ENCODE measurements around the gene ATAT1.

The ATAT1 gene

DNA sequence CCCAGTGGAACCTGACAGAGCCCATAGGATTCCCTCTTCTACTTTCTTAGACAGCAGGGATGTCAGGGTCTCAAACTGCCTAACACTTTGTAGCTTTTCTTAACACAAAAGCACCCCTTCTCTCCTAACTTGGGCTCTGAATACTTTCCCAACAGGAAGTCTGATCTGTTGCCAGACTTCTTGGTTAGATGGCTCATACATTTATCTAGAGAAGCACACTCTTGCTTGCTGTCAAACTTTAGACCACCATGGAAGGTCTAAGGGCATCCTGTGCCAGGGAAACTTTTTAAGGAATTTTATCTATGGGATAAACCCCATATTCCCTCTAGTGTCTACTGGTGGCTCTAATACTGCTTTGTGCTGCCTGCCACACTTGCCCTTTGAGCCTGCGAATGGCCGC, 17.0 kb downstream of the ATAT1 start:
- Histone ChIP-seq H3K4me3 (ENCODE audit: low read depth, low read length) (no peak overlapping the region), H3K9me3 (no peaks in the 10 kb centered on the region), H3K27me3 (no peaks in the 10 kb centered on the region), H3K4me1 (no peaks in the 10 kb centered on the region; the same call in 1 of the 2 replicates), H3K36me3 (no peaks in the 10 kb centered on the region; the same call in 1 of the 2 replicates)
- no peak for TF ChIP-seq CTCF (IDR thresholded peaks at IDR 0.05; ENCODE audit: low read depth, low read length)
- no peak for DNase-seq

DNA sequence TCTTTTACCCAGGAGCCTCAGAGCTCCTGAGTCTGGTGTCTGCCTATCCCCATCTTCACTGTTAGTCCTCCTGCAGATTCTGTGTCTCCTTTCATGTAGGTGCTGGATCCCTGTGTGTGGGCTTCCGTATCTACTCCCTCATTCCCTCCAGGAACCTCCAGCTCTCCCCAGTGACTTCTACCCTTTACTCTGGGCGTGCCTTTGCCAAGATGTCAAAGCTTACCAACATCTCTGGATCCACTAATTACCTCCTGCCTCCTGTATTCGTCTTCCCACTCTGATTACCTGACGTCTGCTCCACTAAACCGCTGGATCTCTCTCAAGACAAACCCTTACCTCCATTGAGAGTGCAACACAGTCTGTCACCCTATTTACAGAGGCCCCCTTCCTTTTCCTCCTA, 18.1 kb downstream of the ATAT1 start:
- no peak overlapping the region for H3K4me3 ChIP-seq (ENCODE audit: low read depth, low read length)
- no peaks in the 10 kb centered on the region; the same call in 1 of the 2 replicates for H3K36me3 ChIP-seq
- H3K27me3 ChIP-seq = no peaks in the 10 kb centered on the region
- DNase-seq = no peak
- no peaks in the 10 kb centered on the region; the same call in 1 of the 2 replicates for H3K4me1 ChIP-seq
- H3K9me3 ChIP-seq = no peaks in the 10 kb centered on the region
- TF ChIP-seq CTCF (IDR thresholded peaks at IDR 0.05; ENCODE audit: low read depth, low read length) = no peak

- DNase-seq = no peak
- TF ChIP-seq CTCF (IDR thresholded peaks at IDR 0.05; ENCODE audit: low read depth, low read length) = no peak
- Histone ChIP-seq H3K4me1 (no peaks in the 10 kb centered on the region; the same call in 1 of the 2 replicates), H3K4me3 (ENCODE audit: low read depth, low read length) (no peak overlapping the region), H3K36me3 (peaks cover 2% of the 10 kb centered on the region), H3K9me3 (no peaks in the 10 kb centered on the region), H3K27me3 (no peaks in the 10 kb centered on the region)
Observed at GRCh38 chr6:30645989-30646388, 19.3 kb downstream of the ATAT1 start.

DNA sequence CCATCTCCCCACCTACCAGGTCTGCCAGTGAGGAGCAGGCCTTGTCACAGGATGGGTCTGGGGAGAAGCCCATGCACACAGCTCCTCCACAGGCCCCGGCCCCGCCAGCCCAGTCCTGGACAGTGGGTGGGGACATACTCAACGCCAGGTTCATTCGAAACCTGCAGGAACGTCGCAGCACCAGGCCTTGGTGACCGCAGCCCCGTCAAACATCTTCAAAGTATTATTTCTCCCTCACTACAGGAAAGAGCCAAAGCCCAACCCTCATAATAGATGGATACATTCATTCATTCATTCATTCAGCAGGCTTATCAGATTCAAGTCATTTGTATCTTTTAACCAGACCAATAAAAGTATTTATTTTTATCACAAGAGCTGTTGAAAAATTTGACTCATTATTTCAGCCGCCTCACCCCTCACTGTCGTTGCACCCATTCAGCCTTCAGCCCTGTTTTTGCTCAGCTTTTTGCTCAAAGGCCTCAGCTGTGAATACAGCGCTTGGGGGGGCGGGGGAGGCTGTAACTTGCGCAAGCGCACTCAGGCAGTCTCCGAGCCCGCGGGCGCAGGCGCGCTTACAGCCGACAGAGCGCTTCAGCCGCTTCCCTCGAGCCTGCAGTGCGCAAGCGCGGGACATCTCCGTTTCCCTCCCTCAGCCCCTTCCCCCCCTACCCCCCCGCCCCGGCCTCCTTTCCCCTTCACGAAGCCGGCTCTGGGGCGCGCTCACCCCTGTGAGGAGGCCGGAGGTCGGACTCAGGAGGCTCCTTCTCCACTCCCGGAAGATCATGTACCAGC, 20.0 kb downstream of the ATAT1 start, which contains the start of gene C6orf136:
Gene C6orf136 (plus strand): TSS at position 684 of the 792 bp plus-strand sequence. CDS start 99 bp downstream, at position 783.
- H3K9me3 ChIP-seq = no peaks in the 10 kb centered on the region
- DNase-seq = peak; percentile 94
- peaks cover 8% of the 10 kb centered on the region for H3K36me3 ChIP-seq
- TF ChIP-seq CTCF (IDR thresholded peaks at IDR 0.05; ENCODE audit: low read depth, low read length) = no peak
- peak within 1 kb of the TSS; percentile 87 for H3K4me3 ChIP-seq (ENCODE audit: low read depth, low read length)
- no peaks in the 10 kb centered on the region; the same call in 1 of the 2 replicates for H3K4me1 ChIP-seq
- no peaks in the 10 kb centered on the region for H3K27me3 ChIP-seq

DNA sequence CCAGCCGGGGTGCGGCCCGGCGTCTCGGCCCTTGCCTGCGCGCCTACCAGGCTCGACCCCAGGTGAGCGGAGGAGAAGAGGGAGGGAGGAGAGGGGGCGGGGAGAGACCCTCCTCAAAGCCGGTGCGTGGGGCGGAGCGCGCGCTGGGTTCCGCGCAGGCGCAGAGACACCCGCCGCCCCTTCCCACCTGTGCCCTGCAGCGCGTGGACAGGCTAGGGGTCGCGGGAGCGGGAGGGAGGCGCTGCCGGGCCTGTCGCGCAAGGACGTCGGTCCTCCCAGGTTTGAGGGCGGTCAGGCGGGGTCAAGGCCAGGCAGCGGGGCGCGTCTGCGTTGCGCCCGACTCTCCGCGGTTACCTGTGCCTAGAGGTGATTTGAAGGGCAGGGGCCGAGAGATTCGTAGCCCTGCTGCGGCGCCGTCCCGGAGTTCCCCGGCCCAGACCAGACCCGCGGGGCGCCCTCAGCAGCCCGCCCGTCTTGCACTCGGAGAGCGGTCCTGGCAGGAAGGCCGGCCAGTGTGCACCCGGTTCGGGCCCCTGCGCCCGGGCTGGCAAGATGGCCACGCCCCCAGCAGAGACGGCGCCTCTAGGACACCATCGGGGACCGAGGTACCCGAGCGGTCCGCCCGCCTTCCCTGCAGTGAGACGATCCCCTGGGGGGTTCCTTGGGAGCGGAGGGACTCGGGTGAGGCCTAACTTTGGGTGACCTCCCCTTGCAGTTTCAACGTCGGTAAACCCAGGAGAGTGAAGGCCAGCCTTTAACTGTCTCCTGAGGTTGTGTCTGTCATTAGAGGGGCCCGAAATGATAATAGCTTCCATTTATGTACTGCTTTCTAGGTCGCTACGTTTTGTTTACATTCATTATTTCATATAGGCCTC, 20.8 kb downstream of the ATAT1 start:
- H3K4me3 ChIP-seq (ENCODE audit: low read depth, low read length) = peak overlapping the region; percentile 87
- no peak for TF ChIP-seq CTCF (IDR thresholded peaks at IDR 0.05; ENCODE audit: low read depth, low read length)
- H3K27me3 ChIP-seq = no peaks in the 10 kb centered on the region
- H3K9me3 ChIP-seq = no peaks in the 10 kb centered on the region
- H3K36me3 ChIP-seq = peaks cover 17% of the 10 kb centered on the region
- no peaks in the 10 kb centered on the region; the same call in 1 of the 2 replicates for H3K4me1 ChIP-seq
- peak; percentile 85 for DNase-seq
